Rectal smooth muscle tissue (tissue), 1 donor: ENCODE data around the gene PCDHA11.
"Not testable (repeated sequence)": the region's sequence is repeated elsewhere in the genome, so short reads cannot be mapped to it uniquely, and the experiment has no call there.

Experiments used
- H3K27ac ChIP-seq: one replicate; pipeline ENCODE4 v1.7.0; 2013; ENCODE audit warnings: low read depth, low read length, inconsistent platforms
- H3K27me3 ChIP-seq: one replicate; pipeline ENCODE4 v1.7.0; 2013; ENCODE audit warnings: low read length; ENCODE audit not compliant: control insufficient read depth, insufficient read depth
- H3K36me3 ChIP-seq: one replicate; pipeline ENCODE4 v1.7.0; 2013; ENCODE audit warnings: low read length; ENCODE audit not compliant: control insufficient read depth, insufficient read depth
- H3K4me1 ChIP-seq: one replicate; pipeline ENCODE4 v1.7.0; 2013; ENCODE audit warnings: low read length; ENCODE audit not compliant: control insufficient read depth, insufficient read depth
- H3K4me3 ChIP-seq: one replicate; pipeline ENCODE4 v1.7.0; 2013; ENCODE audit warnings: low read length
- H3K9ac ChIP-seq: one replicate; pipeline ENCODE4 v1.7.0; 2013; ENCODE audit warnings: low read length

The PCDHA11 gene

DNA sequence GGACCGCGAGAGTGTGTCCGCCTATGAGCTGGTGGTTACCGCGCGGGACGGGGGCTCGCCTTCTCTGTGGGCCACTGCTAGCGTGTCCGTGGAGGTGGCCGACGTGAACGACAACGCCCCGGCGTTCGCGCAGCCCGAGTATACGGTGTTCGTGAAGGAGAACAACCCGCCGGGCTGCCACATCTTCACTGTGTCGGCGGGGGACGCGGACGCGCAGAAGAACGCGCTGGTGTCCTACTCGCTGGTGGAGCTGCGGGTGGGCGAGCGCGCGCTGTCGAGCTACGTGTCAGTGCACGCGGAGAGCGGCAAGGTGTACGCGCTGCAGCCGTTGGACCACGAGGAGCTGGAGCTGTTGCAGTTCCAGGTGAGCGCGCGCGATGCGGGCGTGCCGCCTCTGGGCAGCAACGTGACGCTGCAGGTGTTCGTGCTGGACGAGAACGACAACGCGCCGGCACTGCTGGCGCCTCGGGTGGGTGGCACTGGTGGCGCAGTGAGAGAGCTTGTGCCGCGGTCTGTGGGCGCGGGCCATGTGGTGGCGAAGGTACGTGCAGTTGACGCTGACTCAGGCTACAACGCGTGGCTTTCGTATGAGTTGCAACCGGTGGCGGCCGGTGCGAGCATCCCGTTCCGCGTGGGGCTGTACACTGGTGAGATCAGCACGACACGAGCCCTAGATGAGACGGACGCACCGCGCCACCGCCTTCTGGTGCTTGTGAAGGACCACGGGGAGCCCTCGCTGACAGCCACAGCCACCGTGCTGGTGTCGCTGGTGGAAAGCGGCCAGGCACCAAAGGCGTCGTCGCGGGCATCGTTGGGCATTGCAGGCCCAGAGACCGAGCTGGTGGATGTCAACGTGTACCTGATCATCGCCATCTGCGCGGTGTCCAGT lies 32.9 kb upstream of the PCDHA11 start:
- H3K4me1 ChIP-seq = no peaks in the 10 kb centered on the region
- H3K27me3 ChIP-seq = peaks cover 2% of the 10 kb centered on the region
- no peak overlapping the region for H3K4me3 ChIP-seq
- H3K36me3 ChIP-seq = no peaks in the 10 kb centered on the region
- no peak overlapping the region for H3K9ac ChIP-seq
- no peak overlapping the region for H3K27ac ChIP-seq

DNA sequence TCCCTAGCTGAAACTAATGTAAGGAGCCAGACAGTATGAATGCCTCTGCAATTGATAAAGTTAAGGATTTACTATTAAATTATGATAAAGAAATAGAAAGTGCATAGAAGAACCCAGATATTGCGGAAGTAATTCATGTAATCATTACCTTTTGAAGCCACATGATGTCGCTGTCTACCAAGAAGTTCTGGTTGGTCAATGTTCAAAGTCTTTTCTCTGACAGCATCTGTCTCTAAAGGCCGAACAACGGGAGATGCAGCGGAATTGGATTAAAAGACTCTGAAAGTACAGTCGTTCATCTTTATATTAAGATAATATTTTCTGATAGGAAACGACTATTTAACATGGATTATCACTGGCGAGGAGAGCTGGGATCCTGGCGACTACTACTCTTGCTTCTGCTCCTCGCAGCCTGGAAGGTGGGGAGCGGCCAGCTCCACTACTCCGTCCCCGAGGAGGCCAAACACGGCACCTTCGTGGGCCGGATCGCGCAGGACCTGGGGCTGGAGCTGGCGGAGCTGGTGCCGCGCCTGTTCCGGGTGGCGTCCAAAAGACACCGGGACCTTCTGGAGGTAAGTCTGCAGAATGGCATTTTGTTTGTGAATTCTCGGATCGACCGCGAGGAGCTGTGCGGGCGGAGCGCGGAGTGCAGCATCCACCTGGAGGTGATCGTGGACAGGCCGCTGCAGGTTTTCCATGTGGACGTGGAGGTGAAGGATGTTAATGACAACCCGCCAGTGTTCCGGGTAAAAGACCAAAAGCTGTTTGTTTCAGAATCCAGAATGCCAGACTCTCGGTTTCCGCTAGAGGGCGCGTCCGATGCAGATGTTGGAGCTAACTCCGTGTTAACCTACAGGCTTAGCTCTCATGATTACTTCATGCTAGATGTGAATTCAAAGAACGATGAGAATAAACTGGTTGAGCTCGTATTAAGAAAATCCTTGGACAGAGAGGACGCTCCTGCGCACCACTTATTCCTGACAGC lies 27.5 kb upstream of the PCDHA11 start, which contains the start of gene PCDHA8:
Gene PCDHA8 (plus strand): TSS at position 210 of the 985 bp plus-strand sequence. CDS start 135 bp downstream, at position 345.
- no peaks in the 10 kb centered on the region for H3K36me3 ChIP-seq
- no peak within 1 kb of the TSS for H3K9ac ChIP-seq
- H3K4me1 ChIP-seq = no peaks in the 10 kb centered on the region
- H3K27me3 ChIP-seq = peaks cover 1% of the 10 kb centered on the region
- no peak within 1 kb of the TSS for H3K27ac ChIP-seq
- H3K4me3 ChIP-seq = no peak within 1 kb of the TSS

DNA sequence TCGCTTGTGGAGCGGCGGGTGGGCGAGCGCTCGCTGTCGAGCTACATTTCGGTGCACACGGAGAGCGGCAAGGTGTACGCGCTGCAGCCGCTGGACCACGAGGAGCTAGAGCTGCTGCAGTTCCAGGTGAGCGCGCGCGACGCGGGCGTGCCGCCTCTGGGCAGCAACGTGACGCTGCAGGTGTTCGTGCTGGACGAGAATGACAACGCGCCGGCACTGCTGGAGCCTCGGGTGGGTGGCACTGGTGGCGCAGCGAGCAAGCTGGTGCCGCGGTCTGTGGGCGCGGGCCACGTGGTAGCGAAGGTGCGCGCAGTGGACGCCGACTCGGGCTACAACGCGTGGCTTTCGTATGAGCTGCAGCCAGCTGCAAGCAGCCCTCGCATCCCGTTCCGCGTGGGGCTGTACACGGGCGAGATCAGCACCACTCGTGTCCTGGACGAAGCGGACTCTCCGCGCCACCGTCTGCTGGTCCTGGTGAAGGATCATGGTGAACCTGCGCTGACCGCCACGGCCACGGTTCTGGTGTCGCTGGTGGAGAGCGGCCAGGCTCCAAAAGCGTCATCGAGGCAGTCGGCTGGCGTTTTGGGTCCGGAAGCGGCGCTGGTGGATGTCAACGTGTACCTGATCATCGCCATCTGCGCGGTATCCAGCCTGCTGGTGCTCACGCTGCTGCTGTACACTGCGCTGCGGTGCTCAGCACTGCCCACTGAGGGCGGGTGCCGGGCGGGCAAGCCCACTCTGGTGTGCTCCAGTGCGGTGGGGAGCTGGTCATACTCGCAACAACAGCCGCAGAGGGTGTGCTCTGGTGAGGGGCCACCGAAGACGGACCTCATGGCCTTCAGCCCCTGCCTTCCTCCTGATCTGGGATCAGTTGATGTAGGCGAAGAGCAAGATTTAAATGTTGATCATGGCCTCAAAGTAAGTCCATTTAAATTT lies 25.7 kb upstream of the PCDHA11 start:
- H3K27me3 ChIP-seq = no peaks in the 10 kb centered on the region
- H3K36me3 ChIP-seq = no peaks in the 10 kb centered on the region
- no peak overlapping the region for H3K9ac ChIP-seq
- no peaks in the 10 kb centered on the region for H3K4me1 ChIP-seq
- no peak overlapping the region for H3K27ac ChIP-seq
- H3K4me3 ChIP-seq = no peak overlapping the region

DNA sequence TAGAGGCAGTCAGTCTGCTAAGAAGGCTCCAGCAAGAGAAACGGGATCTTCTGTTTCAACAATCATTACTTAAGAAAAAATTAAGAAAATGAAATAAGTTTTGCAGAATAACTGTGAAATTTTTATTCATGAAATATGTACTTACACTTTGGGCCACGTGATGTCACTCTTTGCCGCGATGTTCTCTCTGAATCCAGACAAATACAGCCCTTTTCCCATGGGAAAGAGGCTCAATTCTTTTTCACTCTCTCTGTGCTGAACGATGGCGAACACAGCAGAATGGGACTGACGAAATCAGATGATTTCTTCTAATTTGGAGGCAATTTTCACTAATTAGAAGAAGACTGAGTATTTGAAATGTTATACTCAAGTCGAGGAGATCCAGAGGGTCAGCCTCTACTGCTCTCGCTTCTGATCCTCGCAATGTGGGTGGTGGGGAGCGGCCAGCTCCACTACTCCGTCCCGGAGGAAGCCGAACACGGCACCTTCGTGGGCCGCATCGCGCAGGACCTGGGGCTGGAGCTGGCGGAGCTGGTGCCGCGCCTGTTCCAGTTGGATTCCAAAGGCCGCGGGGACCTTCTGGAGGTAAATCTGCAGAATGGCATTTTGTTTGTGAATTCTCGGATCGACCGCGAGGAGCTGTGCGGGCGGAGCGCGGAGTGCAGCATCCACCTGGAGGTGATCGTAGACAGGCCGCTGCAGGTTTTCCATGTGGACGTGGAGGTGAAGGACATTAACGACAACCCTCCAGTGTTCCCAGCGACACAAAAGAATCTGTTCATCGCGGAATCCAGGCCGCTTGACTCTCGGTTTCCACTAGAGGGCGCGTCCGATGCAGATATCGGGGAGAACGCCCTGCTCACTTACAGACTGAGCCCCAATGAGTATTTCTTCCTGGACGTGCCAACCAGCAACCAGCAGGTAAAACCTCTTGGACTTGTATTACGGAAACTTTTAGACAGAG lies 20.3 kb upstream of the PCDHA11 start, which contains the start of gene PCDHA9:
Gene PCDHA9 (plus strand): TSS at position 244 of the 964 bp plus-strand sequence. CDS start 114 bp downstream, at position 358.
- H3K36me3 ChIP-seq, H3K27ac ChIP-seq, H3K4me3 ChIP-seq, H3K9ac ChIP-seq, H3K4me1 ChIP-seq, H3K27me3 ChIP-seq: not testable (repeated sequence)

DNA sequence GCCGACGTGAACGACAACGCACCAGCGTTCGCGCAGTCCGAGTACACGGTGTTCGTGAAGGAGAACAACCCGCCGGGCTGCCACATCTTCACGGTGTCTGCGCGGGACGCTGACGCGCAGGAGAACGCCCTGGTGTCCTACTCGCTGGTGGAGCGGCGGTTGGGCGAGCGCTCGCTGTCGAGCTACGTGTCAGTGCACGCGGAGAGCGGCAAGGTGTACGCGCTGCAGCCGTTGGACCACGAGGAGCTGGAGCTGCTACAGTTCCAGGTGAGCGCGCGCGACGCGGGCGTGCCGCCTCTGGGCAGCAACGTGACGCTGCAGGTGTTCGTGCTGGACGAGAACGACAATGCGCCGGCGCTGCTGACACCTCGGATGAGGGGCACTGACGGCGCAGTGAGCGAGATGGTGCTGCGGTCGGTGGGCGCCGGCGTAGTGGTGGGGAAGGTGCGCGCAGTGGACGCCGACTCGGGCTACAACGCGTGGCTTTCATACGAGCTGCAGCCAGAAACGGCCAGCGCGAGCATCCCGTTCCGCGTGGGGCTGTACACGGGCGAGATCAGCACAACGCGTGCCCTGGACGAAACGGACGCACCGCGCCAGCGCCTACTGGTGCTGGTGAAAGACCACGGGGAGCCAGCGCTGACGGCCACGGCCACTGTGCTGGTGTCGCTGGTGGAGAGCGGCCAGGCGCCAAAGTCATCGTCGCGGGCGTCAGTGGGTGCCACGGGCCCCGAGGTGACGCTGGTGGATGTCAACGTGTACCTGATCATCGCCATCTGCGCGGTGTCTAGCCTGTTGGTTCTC lies 18.7 kb upstream of the PCDHA11 start:
- not testable (repeated sequence) for H3K36me3 ChIP-seq, H3K27me3 ChIP-seq, H3K4me1 ChIP-seq, H3K9ac ChIP-seq, H3K27ac ChIP-seq, H3K4me3 ChIP-seq

DNA sequence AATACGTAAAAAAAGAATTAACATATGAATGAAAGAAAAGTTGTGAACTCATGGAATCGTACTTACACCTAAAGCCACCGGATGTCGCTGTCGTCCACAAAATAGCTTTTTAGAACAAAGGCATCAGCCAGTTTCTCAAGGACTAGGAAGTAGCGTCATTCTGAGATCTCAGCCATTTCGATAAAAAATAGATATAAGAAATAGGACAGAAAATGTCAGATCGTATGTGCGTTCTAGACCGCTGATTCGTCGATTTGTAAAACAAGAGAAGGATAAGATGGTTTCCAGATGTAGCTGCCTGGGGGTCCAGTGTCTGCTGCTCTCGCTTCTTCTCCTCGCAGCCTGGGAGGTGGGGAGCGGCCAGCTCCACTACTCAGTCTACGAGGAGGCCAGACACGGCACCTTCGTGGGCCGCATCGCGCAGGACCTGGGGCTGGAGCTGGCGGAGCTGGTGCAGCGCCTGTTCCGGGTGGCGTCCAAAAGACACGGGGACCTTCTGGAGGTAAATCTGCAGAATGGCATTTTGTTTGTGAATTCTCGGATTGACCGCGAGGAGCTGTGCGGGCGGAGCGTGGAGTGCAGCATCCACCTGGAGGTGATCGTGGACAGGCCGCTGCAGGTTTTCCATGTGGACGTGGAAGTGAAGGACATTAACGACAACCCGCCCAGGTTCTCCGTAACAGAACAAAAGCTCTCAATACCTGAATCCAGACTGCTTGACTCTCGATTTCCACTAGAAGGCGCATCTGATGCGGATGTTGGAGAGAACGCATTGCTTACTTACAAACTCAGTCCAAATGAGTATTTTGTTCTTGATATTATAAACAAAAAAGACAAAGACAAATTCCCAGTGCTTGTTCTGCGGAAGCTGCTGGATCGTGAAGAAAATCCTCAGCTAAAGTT lies 12.7 kb upstream of the PCDHA11 start, which contains the start of gene PCDHA10:
Gene PCDHA10 (plus strand): TSS at position 126 of the 903 bp plus-strand sequence. CDS start 152 bp downstream, at position 278.
- no peak within 1 kb of the TSS for H3K27ac ChIP-seq
- H3K9ac ChIP-seq = no peak within 1 kb of the TSS
- H3K27me3 ChIP-seq = no peaks in the 10 kb centered on the region

DNA sequence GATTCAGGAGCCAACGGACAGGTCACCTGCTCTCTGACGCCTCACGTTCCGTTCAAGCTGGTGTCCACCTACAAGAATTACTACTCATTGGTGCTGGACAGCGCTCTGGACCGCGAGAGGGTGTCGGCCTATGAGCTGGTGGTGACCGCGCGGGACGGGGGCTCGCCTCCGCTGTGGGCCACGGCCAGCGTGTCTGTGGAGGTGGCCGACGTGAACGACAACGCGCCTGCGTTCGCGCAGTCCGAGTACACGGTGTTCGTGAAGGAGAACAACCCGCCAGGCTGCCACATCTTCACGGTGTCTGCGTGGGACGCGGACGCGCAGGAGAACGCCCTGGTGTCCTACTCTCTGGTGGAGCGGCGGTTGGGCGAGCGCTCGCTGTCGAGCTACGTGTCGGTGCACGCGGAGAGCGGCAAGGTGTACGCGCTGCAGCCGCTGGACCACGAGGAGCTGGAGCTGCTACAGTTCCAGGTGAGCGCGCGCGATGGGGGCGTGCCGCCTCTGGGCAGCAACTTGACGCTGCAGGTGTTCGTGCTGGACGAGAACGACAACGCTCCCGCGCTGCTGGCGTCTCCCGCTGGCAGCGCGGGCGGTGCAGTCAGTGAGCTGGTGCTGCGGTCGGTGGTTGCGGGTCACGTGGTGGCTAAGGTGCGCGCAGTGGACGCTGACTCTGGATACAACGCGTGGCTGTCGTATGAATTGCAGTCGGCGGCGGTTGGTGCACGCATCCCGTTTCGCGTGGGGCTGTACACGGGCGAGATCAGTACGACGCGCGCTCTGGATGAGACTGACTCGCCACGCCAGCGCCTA lies 11.4 kb upstream of the PCDHA11 start:
- Histone ChIP-seq H3K4me3 (no peak overlapping the region), H3K27ac (no peak overlapping the region), H3K36me3 (no peaks in the 10 kb centered on the region), H3K9ac (no peak overlapping the region), H3K4me1 (no peaks in the 10 kb centered on the region), H3K27me3 (no peaks in the 10 kb centered on the region)

More for the DNA sequence above, 12.7 kb upstream of the PCDHA11 start, which contains the start of gene PCDHA10:
- H3K36me3 ChIP-seq = no peaks in the 10 kb centered on the region
- no peaks in the 10 kb centered on the region for H3K4me1 ChIP-seq
- H3K4me3 ChIP-seq = no peak within 1 kb of the TSS

DNA sequence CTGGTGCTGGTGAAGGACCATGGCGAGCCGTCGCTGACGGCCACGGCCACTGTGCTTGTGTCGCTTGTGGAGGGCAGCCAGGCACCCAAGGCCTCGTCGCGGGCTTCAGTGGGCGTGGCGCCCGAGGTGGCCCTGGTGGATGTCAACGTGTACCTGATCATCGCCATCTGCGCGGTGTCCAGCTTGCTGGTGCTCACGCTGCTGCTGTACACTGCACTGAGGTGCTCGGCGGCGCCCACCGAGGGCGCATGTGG lies 10.8 kb upstream of the PCDHA11 start:
- no peaks in the 10 kb centered on the region for H3K4me1 ChIP-seq
- H3K9ac ChIP-seq = no peak overlapping the region
- no peaks in the 10 kb centered on the region for H3K27me3 ChIP-seq
- no peak overlapping the region for H3K4me3 ChIP-seq
- H3K36me3 ChIP-seq = no peaks in the 10 kb centered on the region
- no peak overlapping the region for H3K27ac ChIP-seq

DNA sequence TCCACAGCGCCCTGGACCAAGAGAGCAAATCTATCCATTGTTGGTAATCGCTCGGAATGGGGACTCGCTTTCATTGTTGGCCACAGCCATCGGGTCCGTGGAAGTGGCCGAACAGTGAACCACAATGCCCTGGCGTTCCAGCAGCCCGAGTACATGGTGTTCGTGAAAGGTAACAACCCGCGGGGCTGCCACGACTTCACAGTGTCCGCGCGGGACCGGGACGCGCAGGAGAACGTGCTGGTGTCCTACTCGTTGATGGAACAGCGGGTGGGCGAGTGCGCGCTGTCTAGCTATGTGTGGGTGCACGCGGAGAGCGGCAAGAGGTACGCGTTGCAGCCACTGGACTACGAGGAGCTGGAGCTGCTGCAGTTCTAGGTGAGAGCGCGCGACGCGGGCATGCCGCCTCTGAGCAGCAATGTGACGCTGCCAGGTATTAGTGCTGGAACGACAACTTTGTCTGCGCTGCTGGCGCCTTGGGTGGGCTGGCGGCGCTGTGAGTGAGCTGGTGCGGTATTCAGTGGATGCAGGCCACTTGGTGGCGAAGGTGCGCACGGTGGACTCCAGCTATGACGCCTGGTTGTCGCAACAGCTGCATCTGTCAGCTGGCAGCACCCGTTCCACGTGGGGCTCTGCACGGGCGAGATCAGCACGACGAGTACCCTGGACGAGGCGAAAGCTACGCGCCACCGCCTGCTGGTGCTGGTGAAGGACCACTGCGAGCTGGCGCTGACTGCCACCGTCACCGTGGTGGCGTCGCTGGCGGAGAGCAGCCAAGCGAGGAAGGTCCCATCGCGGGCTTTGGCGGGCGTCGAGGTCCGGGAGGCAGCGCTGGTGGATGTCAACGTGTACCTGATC lies 6.1 kb upstream of the PCDHA11 start:
- Histone ChIP-seq H3K4me1 (no peaks in the 10 kb centered on the region), H3K4me3 (no peak overlapping the region), H3K27ac (no peak overlapping the region), H3K27me3 (no peaks in the 10 kb centered on the region), H3K9ac (no peak overlapping the region), H3K36me3 (no peaks in the 10 kb centered on the region)
